Panc1 (cell line): ENCODE measurements around the gene NUFIP1. TPM values are rescaled to one million over a fixed set of nuclear protein-coding genes. Genes with fewer than 3 reads are reported as not detected.

ENCODE experiments used
- ATAC-seq: fragments of 200-7000 bp; cut with Tn5 transposase; 2 replicates; pipeline ENCODE4 v1.9.1; 2020; ENCODE audit warnings: mild to moderate bottlenecking, moderate library complexity
- BruUV-seq: library from RNA; stranded (reverse); fragments of 400-500 nt; replicated peaks from 2 replicates; lab custom pipeline; 2021; lab: Mats Ljungman, UMichigan
- CTCF ChIA-PET: fragments of 300-600 bp; sonication (Branson Sonifier 250); formaldehyde crosslinking; loops from one replicate; lab custom pipeline; 2022; ENCODE audit warnings: antibody characterized with exemption; lab: Charles Lee
- POLR2A ChIA-PET: fragments of 300-600 bp; sonication (Branson Sonifier 250); formaldehyde crosslinking; loops from one replicate; lab custom pipeline; 2022; ENCODE audit warnings: antibody characterized with exemption; lab: Charles Lee
- DNase-seq: peaks from one replicate; pipeline ENCODE4 v3.0.0-alpha.2; 2010; ENCODE audit warnings: low read depth, low spot score
- H3K27ac ChIP-seq: 2 replicates; pipeline ENCODE4 v1.5.1; 2011; ENCODE audit warnings: mild to moderate bottlenecking, low read length, inconsistent platforms
- H3K27me3 ChIP-seq: fragments of 200-500 bp; sonication (Bioruptor generic); 2 replicates; pipeline ENCODE4 v1.6.0; 2014; ENCODE audit warnings: low read length, inconsistent platforms; ENCODE audit not compliant: control insufficient read depth, insufficient read depth
- H3K36me3 ChIP-seq: fragments of 200-500 bp; sonication (Bioruptor generic); 2 replicates; pipeline ENCODE4 v1.5.1; 2014; ENCODE audit warnings: inconsistent platforms, mild to moderate bottlenecking, low read length, moderate library complexity; ENCODE audit not compliant: control insufficient read depth, insufficient read depth
- H3K4me1 ChIP-seq: 2 replicates; pipeline ENCODE4 v1.5.1; 2011; ENCODE audit warnings: inconsistent platforms, mild to moderate bottlenecking, low read length, moderate library complexity; ENCODE audit not compliant: control insufficient read depth, insufficient read depth
- H3K4me3 ChIP-seq, 2 experiments: 2 replicates each; pipeline ENCODE4 v1.5.1; 2011 to 2012; ENCODE audit warnings: low read depth in 2 of 2, low read length in 2 of 2, mild to moderate bottlenecking in 2 of 2, inconsistent platforms in 1 of 2, moderate library complexity in 1 of 2
- H3K9me3 ChIP-seq: fragments of 200-500 bp; sonication (Bioruptor generic); 2 replicates; pipeline ENCODE4 v1.5.1; 2014; ENCODE audit warnings: low read depth, mild to moderate bottlenecking, inconsistent platforms, low read length, moderate library complexity; ENCODE audit not compliant: control insufficient read depth, insufficient read depth
- CTCF ChIP-seq: fragments of 450-650 bp; IDR thresholded peaks from 2 replicates; pipeline ENCODE4 v1.5.1; 2017; ENCODE audit warnings: mild to moderate bottlenecking
- POLR2AphosphoS5 ChIP-seq: IDR thresholded peaks from 2 replicates; pipeline ENCODE4 v1.6.1; 2012; ENCODE audit warnings: mild to moderate bottlenecking, low read depth, low read length, moderate library complexity
- REST ChIP-seq, 2 experiments: IDR thresholded peaks; 2 replicates each; pipeline ENCODE4 v1.6.1; 2011 to 2012; ENCODE audit warnings: low read depth in 2 of 2, control low read depth in 1 of 2, low read length in 1 of 2, mild to moderate bottlenecking in 1 of 2, moderate library complexity in 1 of 2; ENCODE audit not compliant: insufficient read depth in 1 of 2
- SIN3A ChIP-seq: IDR thresholded peaks from 2 replicates; pipeline ENCODE4 v1.6.1; 2012; ENCODE audit warnings: low read depth, mild to moderate bottlenecking, low read length, moderate library complexity, borderline replicate concordance; ENCODE audit not compliant: insufficient read depth
- TCF7L2 ChIP-seq: IDR thresholded peaks from 2 replicates; pipeline ENCODE4 v1.6.1; 2011; ENCODE audit warnings: mild to moderate bottlenecking, low read depth, low read length, inconsistent platforms
- in situ Hi-C: cut with HindIII; loops from 2 replicates; pipeline ENCODE4 v1.10.0; 2016; ENCODE audit warnings: low sequenced_read_pairs, low pct_unique_long_range_greater_than_20kb
- intact Hi-C: fragments of 100-400 bp; cut with micrococcal nuclease; formaldehyde crosslinking; loops from one replicate; pipeline ENCODE4 v1.10.0; 2022; ENCODE audit not compliant: unreplicated experiment
- total RNA-seq: library from RNA; stranded (reverse); gene quantifications from one replicate; pipeline ENCODE4 v1.2.1, GENCODE V29; 2021; ENCODE audit not compliant: unreplicated experiment

Gene NUFIP1
- total RNA-seq, 1 experiment from 2014 or later: 6.6 TPM

GRCh38 chr13:44976949-44977583, 12.2 kb downstream of the NUFIP1 start:
- no peaks in the 10 kb centered on the region for H3K9me3 ChIP-seq
- intact Hi-C loops: no loop called here
- DNase-seq: no peak
- peaks cover 12% of the 10 kb centered on the region for H3K36me3 ChIP-seq
- no peaks in the 10 kb centered on the region; the same call in 1 of the 2 replicates for H3K4me1 ChIP-seq
- POLR2A ChIA-PET: no interaction called here
- H3K27ac ChIP-seq: no peak overlapping the region
- ATAC-seq: no peak
- CTCF ChIA-PET: no interaction called here
- TF ChIP-seq REST (IDR thresholded peaks at IDR 0.05; ENCODE audit: insufficient read depth in 1 of 2, low read depth in 2 of 2, low read length in 1 of 2) (no peak), CTCF (no peak), POLR2AphosphoS5 (no peak), TCF7L2 (no peak), SIN3A (no peak)
- no peak overlapping the region for H3K4me3 ChIP-seq
- no TSS peak for BruUV-seq
- no peaks in the 10 kb centered on the region for H3K27me3 ChIP-seq
- in situ Hi-C loops: no loop called here

GRCh38 chr13:44976196-44976595, 13.1 kb downstream of the NUFIP1 start:
- TF ChIP-seq CTCF (no peak), REST (IDR thresholded peaks at IDR 0.05; ENCODE audit: insufficient read depth in 1 of 2, low read depth in 2 of 2, low read length in 1 of 2) (no peak), TCF7L2 (no peak), SIN3A (no peak), POLR2AphosphoS5 (no peak)
- intact Hi-C loops: no loop called here
- Histone ChIP-seq H3K36me3 (peaks cover 12% of the 10 kb centered on the region), H3K9me3 (no peaks in the 10 kb centered on the region), H3K27ac (no peak overlapping the region), H3K27me3 (no peaks in the 10 kb centered on the region), H3K4me1 (peaks cover 5% of the 10 kb centered on the region; the same call in 1 of the 2 replicates), H3K4me3 (no peak overlapping the region)
- no peak for ATAC-seq
- no peak for DNase-seq
- in situ Hi-C loops: no loop called here
- no TSS peak for BruUV-seq
- CTCF ChIA-PET: no interaction called here
- POLR2A ChIA-PET: no interaction called here
